H1 (cell line): ENCODE results near the gene NF1. TPM values are rescaled to one million over a fixed set of nuclear protein-coding genes. Genes with fewer than 3 reads are reported as not detected.

ENCODE experiments used
- ATF3 ChIP-seq: IDR thresholded peaks from 2 replicates; pipeline ENCODE4 v1.6.1; 2011; ENCODE audit warnings: low read depth, mild to moderate bottlenecking, low read length; ENCODE audit not compliant: insufficient read depth
- CHD1 ChIP-seq: IDR thresholded peaks from 2 replicates; pipeline ENCODE4 v1.6.1; 2012; ENCODE audit warnings: low read depth, low read length, improper control_type of control experiment
- CHD7 ChIP-seq: fragments of 300-600 bp; sonication (generic); IDR thresholded peaks from 2 replicates; pipeline ENCODE4 v1.7.1; 2012; ENCODE audit warnings: low read length, moderate library complexity, mild to moderate bottlenecking, inconsistent platforms; ENCODE audit not compliant: insufficient replicate concordance
- E2F6 ChIP-seq: IDR thresholded peaks from 2 replicates; pipeline ENCODE4 v1.6.1; 2012; ENCODE audit warnings: inconsistent platforms
- MAFK ChIP-seq: IDR thresholded peaks from 2 replicates; pipeline ENCODE4 v1.6.1; 2012; ENCODE audit warnings: low read depth, mild to moderate bottlenecking, improper control_type of control experiment, low read length
- MAX ChIP-seq: IDR thresholded peaks from 2 replicates; pipeline ENCODE4 v1.6.1; 2012; ENCODE audit warnings: inconsistent platforms
- SIN3A ChIP-seq, 2 experiments: IDR thresholded peaks in 1 of 2; conservative IDR thresholded peaks in 1 of 2; 2 replicates each; pipeline ENCODE4 v1.6.1; 2011 to 2012; ENCODE audit warnings: low read length in 2 of 2, improper control_type of control experiment in 1 of 2, low read depth in 1 of 2, mild to moderate bottlenecking in 1 of 2
- SP1 ChIP-seq: IDR thresholded peaks from 2 replicates; pipeline ENCODE4 v1.6.1; 2011; ENCODE audit warnings: low read depth, low read length
- SP4 ChIP-seq: IDR thresholded peaks from 2 replicates; pipeline ENCODE4 v1.6.1; 2012; ENCODE audit warnings: low read length, inconsistent platforms
- TBP ChIP-seq: IDR thresholded peaks from 2 replicates; pipeline ENCODE4 v1.6.1; 2011; ENCODE audit warnings: low read depth, low read length, improper control_type of control experiment
- ZNF274 ChIP-seq: IDR thresholded peaks from 2 replicates; pipeline ENCODE4 v1.7.0; 2012; ENCODE audit warnings: low read length, borderline replicate concordance; ENCODE audit errors: extremely low read depth
- polyA plus RNA-seq, 7 experiments: library from polyadenylated mRNA; depleted of rRNA in 3 of 7; stranded (reverse) in 5 of 7; unstranded in 2 of 7; fragments of >200 nt in 5 of 7; fragments of 200-250 nt in 2 of 7; gene quantifications; 1 replicate in 5 of 7; 2 replicates in 1 of 7; 4 replicates in 1 of 7; pipeline versions ENCODE4 v1.2.1 to v1.2.3, GENCODE V29; 2011 to 2013; ENCODE audit warnings: missing spikeins in 2 of 7, mixed read lengths in 2 of 7
- total RNA-seq: library from RNA; stranded (reverse); fragmentation: NEBNext Ultra II Directional; extraction: Animal tissue kit (Norgen Biotek cat#: 25700); gene quantifications from 2 replicates; pipeline ENCODE4 v1.2.1, GENCODE V29; 2021

NF1 gene
- total and polyA plus RNA-seq, 2 of the 8 experiments (the other 6 are each of a cell fraction or from before 2014, with no cell fraction given) = 19.3 to 29.6 TPM

GRCh38 chr17:31099016-31099415 lies 4.2 kb downstream of the NF1 start (continued):
- TF ChIP-seq CHD7 = no peak
- TF ChIP-seq CHD1 = no peak
- TF ChIP-seq SIN3A (conservative IDR thresholded peaks at IDR 0.05 in 1 of 2, IDR thresholded peaks at IDR 0.05 in 1 of 2; ENCODE audit: low read depth in 1 of 2, low read length in 2 of 2) = no peak
- TF ChIP-seq E2F6 = no peak
- no peak for TF ChIP-seq TBP
- no peak for TF ChIP-seq MAX
- TF ChIP-seq ATF3 = no peak
- no peak for TF ChIP-seq SP4
- no peak for TF ChIP-seq MAFK
- TF ChIP-seq SP1 = no peak
- TF ChIP-seq ZNF274 = no peak
